HepG2 (cell line): ENCODE measurements around the gene SLC25A25. TPM values are rescaled to one million over a fixed set of nuclear protein-coding genes. Genes with fewer than 3 reads are reported as not detected.

Source experiments
- BCL6 ChIP-seq: IDR thresholded peaks from 2 replicates; pipeline ENCODE4 v1.6.1; 2016; ENCODE audit warnings: missing genetic modification reagents, missing compliant biosample characterization
- EED ChIP-seq: sonication (generic); formaldehyde crosslinking; IDR thresholded peaks from 2 replicates; pipeline ENCODE4 v1.5.0; 2020; ENCODE audit warnings: mild to moderate bottlenecking, missing genetic modification reagents
- MNT ChIP-seq: fragments of 450-650 bp; IDR thresholded peaks from 2 replicates; pipeline ENCODE4 v1.6.1; 2016
- MTA3 ChIP-seq: sonication (generic); formaldehyde crosslinking; IDR thresholded peaks from 2 replicates; pipeline ENCODE4 v1.4.0; 2020; ENCODE audit warnings: missing genetic modification reagents
- NFKBIZ ChIP-seq: IDR thresholded peaks from 2 replicates; pipeline ENCODE4 v1.6.1; 2018; ENCODE audit warnings: missing genetic modification reagents, missing compliant biosample characterization
- NR2F6 ChIP-seq, 2 experiments: IDR thresholded peaks; 2 replicates each; pipeline ENCODE4 v1.6.1; 2016; ENCODE audit warnings: antibody characterized with exemption in 1 of 2, mild to moderate bottlenecking in 1 of 2
- PATZ1 ChIP-seq: sonication (generic); formaldehyde crosslinking; IDR thresholded peaks from 2 replicates; pipeline ENCODE4 v1.4.0; 2020; ENCODE audit warnings: missing genetic modification reagents
- POLR2G ChIP-seq: fragments of 200-400 bp; formaldehyde crosslinking; IDR thresholded peaks from 2 replicates; pipeline ENCODE4 v1.6.1; 2018; ENCODE audit warnings: mild to moderate bottlenecking, low read depth, low read length, moderate library complexity
- REPIN1 ChIP-seq: sonication (generic); formaldehyde crosslinking; IDR thresholded peaks from 2 replicates; pipeline ENCODE4 v1.8.0; 2022; ENCODE audit warnings: missing genetic modification reagents, low read depth, mild to moderate bottlenecking, borderline replicate concordance
- RXRA ChIP-seq: sonication (generic); formaldehyde crosslinking; IDR thresholded peaks from 2 replicates; pipeline ENCODE4 v1.5.1; 2020; ENCODE audit warnings: missing genetic modification reagents
- SUZ12 ChIP-seq: fragments of 150-350 bp; IDR thresholded peaks from 2 replicates; pipeline ENCODE4 v1.6.1; 2014; ENCODE audit warnings: low read depth, low read length
- ZFY ChIP-seq: sonication (generic); formaldehyde crosslinking; IDR thresholded peaks from 2 replicates; pipeline ENCODE4 v1.4.0; 2020; ENCODE audit warnings: missing genetic modification reagents
- ZNF264 ChIP-seq: sonication (generic); formaldehyde crosslinking; IDR thresholded peaks from 2 replicates; pipeline ENCODE4 v1.4.0; 2020; ENCODE audit warnings: missing genetic modification reagents
- ZNF460 ChIP-seq: sonication (generic); formaldehyde crosslinking; IDR thresholded peaks from 2 replicates; pipeline ENCODE4 v1.5.1; 2020; ENCODE audit warnings: missing genetic modification reagents, mild to moderate bottlenecking, borderline replicate concordance
- ZNF850 ChIP-seq: sonication (generic); formaldehyde crosslinking; conservative IDR thresholded peaks from 2 replicates; pipeline ENCODE4 v1.9.0; 2021; ENCODE audit warnings: mild to moderate bottlenecking, missing genetic modification reagents
- polyA plus RNA-seq, 8 experiments: library from polyadenylated mRNA; depleted of rRNA in 3 of 8; stranded (reverse) in 7 of 8; unstranded in 1 of 8; fragments of >200 nt; fragmentation: Illumina TruSeq in 4 of 8; extraction: Trizol in 4 of 8; gene quantifications; 2 replicates each; pipeline versions ENCODE4 v1.2.1 to v1.2.3, GENCODE V29; 2011 to 2016; ENCODE audit warnings: low read depth in 4 of 8, missing spikeins in 1 of 8, mixed read lengths in 1 of 8; ENCODE audit not compliant: insufficient read depth in 1 of 8
- total RNA-seq, 5 experiments: library from RNA; depleted of rRNA; stranded (reverse); fragments of >200 nt; fragmentation: Illumina TruSeq; extraction: Trizol; gene quantifications; 2 replicates each; pipeline ENCODE4 v1.2.3, GENCODE V29; 2016; ENCODE audit warnings: low read depth in 1 of 5
- TF ChIP-seq, protein P1 (sequence below): sonication (generic); formaldehyde crosslinking; IDR thresholded peaks from 2 replicates; pipeline ENCODE4 v1.4.0; 2020; ENCODE audit warnings: missing genetic modification reagents, borderline replicate concordance
- TF ChIP-seq, protein P2 (sequence below): sonication (generic); formaldehyde crosslinking; IDR thresholded peaks from 2 replicates; pipeline ENCODE4 v1.4.0; 2020; ENCODE audit warnings: missing genetic modification reagents
- TF ChIP-seq, protein P3 (sequence below): sonication (generic); formaldehyde crosslinking; IDR thresholded peaks from 2 replicates; pipeline ENCODE4 v1.5.0; 2020; ENCODE audit warnings: missing genetic modification reagents
- TF ChIP-seq, protein P4 (sequence below): fragments of 450-650 bp; IDR thresholded peaks from 2 replicates; pipeline ENCODE4 v1.6.1; 2017

The SLC25A25 gene
- total and polyA plus RNA-seq, 2 of the 13 experiments (the other 11 are each of a cell fraction or from before 2014, with no cell fraction given): 10.5 to 24.8 TPM

DNA sequence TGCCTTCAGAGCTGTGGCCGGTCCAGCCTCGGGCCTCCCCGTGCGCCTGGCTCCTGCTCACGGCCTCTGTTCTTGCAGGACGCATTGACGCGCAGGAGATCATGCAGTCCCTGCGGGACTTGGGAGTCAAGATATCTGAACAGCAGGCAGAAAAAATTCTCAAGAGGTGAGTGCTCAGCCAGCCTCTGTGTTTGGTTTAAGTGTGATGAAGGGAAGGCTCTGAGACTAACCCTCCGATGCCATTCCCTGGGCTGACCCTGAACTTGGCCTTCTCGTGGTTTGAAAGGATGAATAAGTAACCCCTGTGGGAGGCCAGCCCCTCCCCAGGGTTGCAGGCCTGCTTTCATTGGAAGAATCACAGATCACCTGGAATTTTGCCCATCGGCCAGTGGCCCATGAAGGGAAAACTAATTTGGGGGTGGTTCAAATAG is 33.2 kb downstream of the SLC25A25 start (continued):
- TF ChIP-seq, protein P1, sequence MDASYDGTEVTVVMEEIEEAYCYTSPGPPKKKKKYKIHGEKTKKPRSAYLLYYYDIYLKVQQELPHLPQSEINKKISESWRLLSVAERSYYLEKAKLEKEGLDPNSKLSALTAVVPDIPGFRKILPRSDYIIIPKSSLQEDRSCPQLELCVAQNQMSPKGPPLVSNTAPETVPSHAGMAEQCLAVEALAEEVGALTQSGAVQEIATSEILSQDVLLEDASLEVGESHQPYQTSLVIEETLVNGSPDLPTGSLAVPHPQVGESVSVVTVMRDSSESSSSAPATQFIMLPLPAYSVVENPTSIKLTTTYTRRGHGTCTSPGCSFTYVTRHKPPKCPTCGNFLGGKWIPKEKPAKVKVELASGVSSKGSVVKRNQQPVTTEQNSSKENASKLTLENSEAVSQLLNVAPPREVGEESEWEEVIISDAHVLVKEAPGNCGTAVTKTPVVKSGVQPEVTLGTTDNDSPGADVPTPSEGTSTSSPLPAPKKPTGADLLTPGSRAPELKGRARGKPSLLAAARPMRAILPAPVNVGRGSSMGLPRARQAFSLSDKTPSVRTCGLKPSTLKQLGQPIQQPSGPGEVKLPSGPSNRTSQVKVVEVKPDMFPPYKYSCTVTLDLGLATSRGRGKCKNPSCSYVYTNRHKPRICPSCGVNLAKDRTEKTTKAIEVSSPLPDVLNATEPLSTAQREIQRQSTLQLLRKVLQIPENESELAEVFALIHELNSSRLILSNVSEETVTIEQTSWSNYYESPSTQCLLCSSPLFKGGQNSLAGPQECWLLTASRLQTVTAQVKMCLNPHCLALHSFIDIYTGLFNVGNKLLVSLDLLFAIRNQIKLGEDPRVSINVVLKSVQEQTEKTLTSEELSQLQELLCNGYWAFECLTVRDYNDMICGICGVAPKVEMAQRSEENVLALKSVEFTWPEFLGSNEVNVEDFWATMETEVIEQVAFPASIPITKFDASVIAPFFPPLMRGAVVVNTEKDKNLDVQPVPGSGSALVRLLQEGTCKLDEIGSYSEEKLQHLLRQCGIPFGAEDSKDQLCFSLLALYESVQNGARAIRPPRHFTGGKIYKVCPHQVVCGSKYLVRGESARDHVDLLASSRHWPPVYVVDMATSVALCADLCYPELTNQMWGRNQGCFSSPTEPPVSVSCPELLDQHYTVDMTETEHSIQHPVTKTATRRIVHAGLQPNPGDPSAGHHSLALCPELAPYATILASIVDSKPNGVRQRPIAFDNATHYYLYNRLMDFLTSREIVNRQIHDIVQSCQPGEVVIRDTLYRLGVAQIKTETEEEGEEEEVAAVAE (CRISPR knock-in tag): no peak
- TF ChIP-seq ZFY (CRISPR knock-in tag) (no peak), MNT (no peak), ZNF264 (CRISPR knock-in tag) (no peak), RXRA (peak; percentile 48; the same call in 1 of the 2 replicates), POLR2G (no peak), PATZ1 (CRISPR knock-in tag) (peak; percentile 59), NFKBIZ (CRISPR knock-in tag) (no peak), NR2F6 (IDR thresholded peaks at IDR 0.05) (peak; percentile 36; the same call in 1 of the 2 replicates), NR2F6 (CRISPR knock-in tag; IDR thresholded peaks at IDR 0.05) (no peak), REPIN1 (CRISPR knock-in tag) (no peak), SUZ12 (no peak), ZNF460 (CRISPR knock-in tag) (no peak), BCL6 (peak; percentile 44; the same call in 1 of the 2 replicates), EED (no peak), ZNF850 (no peak), MTA3 (CRISPR knock-in tag) (no peak)
- TF ChIP-seq, protein P2, sequence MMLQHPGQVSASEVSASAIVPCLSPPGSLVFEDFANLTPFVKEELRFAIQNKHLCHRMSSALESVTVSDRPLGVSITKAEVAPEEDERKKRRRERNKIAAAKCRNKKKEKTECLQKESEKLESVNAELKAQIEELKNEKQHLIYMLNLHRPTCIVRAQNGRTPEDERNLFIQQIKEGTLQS (CRISPR knock-in tag): no peak
- TF ChIP-seq, protein P3, sequence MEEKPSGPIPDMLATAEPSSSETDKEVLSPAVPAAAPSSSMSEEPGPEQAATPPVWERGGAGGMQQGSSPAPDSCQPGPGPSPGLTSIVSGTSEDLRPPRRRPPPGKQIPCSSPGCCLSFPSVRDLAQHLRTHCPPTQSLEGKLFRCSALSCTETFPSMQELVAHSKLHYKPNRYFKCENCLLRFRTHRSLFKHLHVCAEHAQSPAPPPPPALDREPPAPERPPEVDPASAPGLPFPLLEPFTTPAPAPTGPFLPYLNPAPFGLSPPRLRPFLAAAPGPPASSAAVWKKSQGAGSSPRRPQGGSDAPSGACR: no peak
- TF ChIP-seq, protein P4, sequence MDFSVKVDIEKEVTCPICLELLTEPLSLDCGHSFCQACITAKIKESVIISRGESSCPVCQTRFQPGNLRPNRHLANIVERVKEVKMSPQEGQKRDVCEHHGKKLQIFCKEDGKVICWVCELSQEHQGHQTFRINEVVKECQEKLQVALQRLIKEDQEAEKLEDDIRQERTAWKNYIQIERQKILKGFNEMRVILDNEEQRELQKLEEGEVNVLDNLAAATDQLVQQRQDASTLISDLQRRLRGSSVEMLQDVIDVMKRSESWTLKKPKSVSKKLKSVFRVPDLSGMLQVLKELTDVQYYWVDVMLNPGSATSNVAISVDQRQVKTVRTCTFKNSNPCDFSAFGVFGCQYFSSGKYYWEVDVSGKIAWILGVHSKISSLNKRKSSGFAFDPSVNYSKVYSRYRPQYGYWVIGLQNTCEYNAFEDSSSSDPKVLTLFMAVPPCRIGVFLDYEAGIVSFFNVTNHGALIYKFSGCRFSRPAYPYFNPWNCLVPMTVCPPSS: no peak
- TF ChIP-seq, all 625 proteins: peak for 20
